Stimulated activated CD4-positive, alpha-beta T cell treated with anti-CD3 and anti-CD28 coated beads, TNF-alpha, amount 100 ng/mL, for 4 hours (primary cell): Measurements from ENCODE around the gene MFSD12.
"Not testable (repeated sequence)": the region's sequence is repeated elsewhere in the genome, so short reads cannot be mapped to it uniquely, and the experiment has no call there.

ENCODE experiments used
- DNase-seq, 3 experiments: peaks; one replicate each; pipeline ENCODE4 v3.0.0-alpha.2; 2020; ENCODE audit warnings: low read depth in 3 of 3

The MFSD12 gene

GRCh38 chr19:3523361-3524077, 33.9 kb downstream of the MFSD12 start:
- no peak for DNase-seq

- DNase-seq: no peak
These were observed 34.7 kb downstream of the MFSD12 start for GRCh38 chr19:3522421-3523360.

GRCh38 chr19:3521104-3521445, 36.3 kb downstream of the MFSD12 start:
- DNase-seq: no peak

GRCh38 chr19:3520166-3521103, 37.0 kb downstream of the MFSD12 start:
- no peak for DNase-seq

GRCh38 chr19:3519126-3519525, 38.3 kb downstream of the MFSD12 start:
- DNase-seq: no peak

GRCh38 chr19:3518659-3519058, 38.7 kb downstream of the MFSD12 start:
- no peak for DNase-seq

- DNase-seq: no peak
These were observed 39.1 kb downstream of the MFSD12 start for GRCh38 chr19:3518255-3518654.

- DNase-seq: no peak
These were observed 39.7 kb downstream of the MFSD12 start for GRCh38 chr19:3517638-3518037.

GRCh38 chr19:3516675-3517207, 40.6 kb downstream of the MFSD12 start:
- DNase-seq: no peak

GRCh38 chr19:3515891-3516422, 41.4 kb downstream of the MFSD12 start:
- no peak for DNase-seq

- DNase-seq: no peak
These were observed 42.5 kb downstream of the MFSD12 start for GRCh38 chr19:3514930-3515329.

GRCh38 chr19:3513229-3514140, 43.9 kb downstream of the MFSD12 start:
- DNase-seq: no peak

GRCh38 chr19:3512562-3513228, 44.7 kb downstream of the MFSD12 start:
- DNase-seq: no peak

- DNase-seq: no peak
These were observed 45.7 kb downstream of the MFSD12 start for GRCh38 chr19:3511506-3512251.

GRCh38 chr19:3510727-3511126, 46.7 kb downstream of the MFSD12 start:
- DNase-seq: no peak

GRCh38 chr19:3509566-3509989, 47.8 kb downstream of the MFSD12 start:
- no peak for DNase-seq

GRCh38 chr19:3508771-3509535, 48.4 kb downstream of the MFSD12 start:
- no peak for DNase-seq

GRCh38 chr19:3508121-3508661, 49.2 kb downstream of the MFSD12 start:
- not testable (repeated sequence) for DNase-seq
